WTC11 (cell line): ENCODE measurements around the gene BOK. TPM values are rescaled to one million over a fixed set of nuclear protein-coding genes. Genes with fewer than 3 reads are reported as not detected.

Experiments used
- ATAC-seq: fragments of 200-7000 bp; cut with Tn5 transposase; 2 replicates; pipeline ENCODE4 v1.10.0; 2021; ENCODE audit warnings: mild to moderate bottlenecking, moderate library complexity
- CTCF ChIA-PET: fragments of 300-600 bp; sonication (Branson Sonifier 250); formaldehyde crosslinking; loops from one replicate; lab custom pipeline; 2021; ENCODE audit warnings: antibody characterized with exemption; lab: Charles Lee
- POLR2A ChIA-PET: fragments of 350-600 bp; sonication (Branson Sonifier 250); formaldehyde crosslinking; loops from one replicate; lab custom pipeline; 2021; ENCODE audit warnings: antibody characterized with exemption; lab: Charles Lee
- DNase-seq: peaks from one replicate; pipeline ENCODE4 v3.0.0; 2021; ENCODE audit warnings: low spot score
- H3K27ac Mint-ChIP-seq: 2 replicates; pipeline ENCODE4 v1.8.0; 2021; ENCODE audit warnings: mixed read lengths
- H3K27me3 Mint-ChIP-seq: 2 replicates; pipeline ENCODE4 v1.8.0; 2021; ENCODE audit warnings: low read depth, mild to moderate bottlenecking, moderate library complexity, mixed read lengths
- H3K36me3 Mint-ChIP-seq: 2 replicates; pipeline ENCODE4 v1.8.0; 2021; ENCODE audit warnings: mixed read lengths
- H3K4me1 Mint-ChIP-seq: 2 replicates; pipeline ENCODE4 v1.8.0; 2022; ENCODE audit warnings: mixed read lengths
- H3K4me3 Mint-ChIP-seq: 2 replicates; pipeline ENCODE4 v1.8.0; 2021; ENCODE audit warnings: mild to moderate bottlenecking, moderate library complexity, mixed read lengths
- H3K9me3 Mint-ChIP-seq: 2 replicates; pipeline ENCODE4 v1.8.0; 2021; ENCODE audit warnings: mixed read lengths
- AFF4 ChIP-seq: sonication (generic); formaldehyde crosslinking; IDR thresholded peaks from 2 replicates; pipeline ENCODE4 v1.8.1; 2023; ENCODE audit warnings: mild to moderate bottlenecking, missing genetic modification reagents, borderline replicate concordance
- AR ChIP-seq: fragments of 250-450 bp; sonication (Bioruptor Pico); IDR thresholded peaks from 2 replicates; pipeline ENCODE4 v1.9.0; 2021; ENCODE audit warnings: mild to moderate bottlenecking
- CBFB ChIP-seq: sonication (generic); formaldehyde crosslinking; IDR thresholded peaks from 2 replicates; pipeline ENCODE4 v1.8.1; 2022; ENCODE audit warnings: mild to moderate bottlenecking, low read depth, missing genetic modification reagents
- E2F4 ChIP-seq: sonication (generic); formaldehyde crosslinking; IDR thresholded peaks from 2 replicates; pipeline ENCODE4 v1.8.1; 2022; ENCODE audit warnings: low read depth, mild to moderate bottlenecking, moderate library complexity, missing genetic modification reagents, borderline replicate concordance
- E2F5 ChIP-seq: sonication (generic); formaldehyde crosslinking; IDR thresholded peaks from 2 replicates; pipeline ENCODE4 v1.8.1; 2022; ENCODE audit warnings: mild to moderate bottlenecking, moderate library complexity, missing genetic modification reagents
- FOXK1 ChIP-seq: sonication (generic); formaldehyde crosslinking; IDR thresholded peaks from 2 replicates; pipeline ENCODE4 v1.8.0; 2022; ENCODE audit warnings: mild to moderate bottlenecking, moderate library complexity, missing genetic modification reagents
- GABPB1 ChIP-seq: sonication (generic); formaldehyde crosslinking; IDR thresholded peaks from 2 replicates; pipeline ENCODE4 v1.8.1; 2023; ENCODE audit warnings: mild to moderate bottlenecking, missing genetic modification reagents
- GTF2I ChIP-seq: fragments of 250-450 bp; sonication (Bioruptor Pico); conservative IDR thresholded peaks from 2 replicates; pipeline ENCODE4 v1.4.0; 2021; ENCODE audit warnings: mild to moderate bottlenecking
- KAT7 ChIP-seq: sonication (generic); formaldehyde crosslinking; IDR thresholded peaks from 2 replicates; pipeline ENCODE4 v1.8.1; 2023; ENCODE audit warnings: missing genetic modification reagents, mild to moderate bottlenecking, borderline replicate concordance
- MYBL2 ChIP-seq: sonication (generic); formaldehyde crosslinking; IDR thresholded peaks from 2 replicates; pipeline ENCODE4 v1.8.1; 2023; ENCODE audit warnings: mild to moderate bottlenecking, moderate library complexity, missing genetic modification reagents
- NFYB ChIP-seq: sonication (generic); formaldehyde crosslinking; conservative IDR thresholded peaks from 2 replicates; pipeline ENCODE4 v1.8.0; 2022; ENCODE audit warnings: low read depth, missing genetic modification reagents
- NR1H2 ChIP-seq: sonication (generic); formaldehyde crosslinking; IDR thresholded peaks from 2 replicates; pipeline ENCODE4 v1.9.0; 2021; ENCODE audit warnings: mild to moderate bottlenecking, moderate library complexity, missing genetic modification reagents
- SMAD3 ChIP-seq: sonication (generic); formaldehyde crosslinking; IDR thresholded peaks from 2 replicates; pipeline ENCODE4 v1.8.0; 2022; ENCODE audit warnings: missing genetic modification reagents, mild to moderate bottlenecking, borderline replicate concordance
- SP1 ChIP-seq: sonication (generic); formaldehyde crosslinking; conservative IDR thresholded peaks from 2 replicates; pipeline ENCODE4 v1.8.1; 2022; ENCODE audit warnings: missing genetic modification reagents
- TP53 ChIP-seq: sonication (generic); formaldehyde crosslinking; IDR thresholded peaks from 2 replicates; pipeline ENCODE4 v1.8.1; 2023; ENCODE audit warnings: mild to moderate bottlenecking, missing genetic modification reagents
- ZBTB21 ChIP-seq: sonication (generic); formaldehyde crosslinking; IDR thresholded peaks from 2 replicates; pipeline ENCODE4 v1.8.1; 2023; ENCODE audit warnings: mild to moderate bottlenecking, missing genetic modification reagents, borderline replicate concordance
- ZNF138 ChIP-seq: sonication (generic); formaldehyde crosslinking; conservative IDR thresholded peaks from 2 replicates; pipeline ENCODE4 v1.8.1; 2022; ENCODE audit warnings: mild to moderate bottlenecking, moderate library complexity, missing genetic modification reagents
- ZNF396 ChIP-seq: fragments of 250-450 bp; sonication (Bioruptor Pico); IDR thresholded peaks from 2 replicates; pipeline ENCODE4 v1.8.0; 2021; ENCODE audit warnings: mild to moderate bottlenecking, moderate library complexity, borderline replicate concordance
- total RNA-seq: library from RNA; stranded (reverse); gene quantifications from 3 replicates; pipeline ENCODE4 v1.2.3, GENCODE V29; 2021

Gene BOK
- total RNA-seq, 1 experiment from 2014 or later = 39.4 TPM

- H3K27ac Mint-ChIP-seq = no peak overlapping the region
- H3K36me3 Mint-ChIP-seq = peaks cover 10% of the 10 kb centered on the region
- H3K27me3 Mint-ChIP-seq = peaks cover 7% of the 10 kb centered on the region; the same call in 1 of the 2 replicates
- no peak for ATAC-seq
- H3K4me1 Mint-ChIP-seq = no peaks in the 10 kb centered on the region
- TF ChIP-seq GABPB1 (CRISPR knock-in tag) (no peak), KAT7 (no peak), AR (CRISPR knock-in tag) (no peak), NR1H2 (CRISPR knock-in tag) (no peak), E2F4 (CRISPR knock-in tag) (no peak), ZNF138 (no peak)
- no peak for DNase-seq
- H3K4me3 Mint-ChIP-seq = no peak overlapping the region
- POLR2A ChIA-PET = no interaction called here
- CTCF ChIA-PET = no interaction called here
- peaks cover 12% of the 10 kb centered on the region for H3K9me3 Mint-ChIP-seq
Measured at GRCh38 chr2:241530571-241530970, 28.0 kb upstream of the BOK start.

- no peaks in the 10 kb centered on the region for H3K4me1 Mint-ChIP-seq
- no peak for DNase-seq
- no peak overlapping the region for H3K27ac Mint-ChIP-seq
- no peak for TF ChIP-seq SMAD3 (CRISPR knock-in tag)
- ChIA-PET POLR2A (no interaction called here), CTCF (no interaction called here)
- H3K4me3 Mint-ChIP-seq = no peak overlapping the region
- peaks cover 5% of the 10 kb centered on the region; the same call in 1 of the 2 replicates for H3K27me3 Mint-ChIP-seq
- no peak for ATAC-seq
- peaks cover 6% of the 10 kb centered on the region for H3K9me3 Mint-ChIP-seq
- H3K36me3 Mint-ChIP-seq = peaks cover 4% of the 10 kb centered on the region
Measured at GRCh38 chr2:241531161-241531722, 27.3 kb upstream of the BOK start.

- DNase-seq = no peak
- TF ChIP-seq E2F5 = no peak
- TF ChIP-seq AR (CRISPR knock-in tag) = no peak
- TF ChIP-seq SP1 (CRISPR knock-in tag) = no peak
- no peak for TF ChIP-seq CBFB (CRISPR knock-in tag)
- no peak for TF ChIP-seq NR1H2 (CRISPR knock-in tag)
- TF ChIP-seq SMAD3 (CRISPR knock-in tag) = no peak
- no peak for TF ChIP-seq TP53 (CRISPR knock-in tag)
- TF ChIP-seq GTF2I (CRISPR knock-in tag) = no peak
- no peak for TF ChIP-seq FOXK1 (CRISPR knock-in tag)
- TF ChIP-seq NFYB (CRISPR knock-in tag) = no peak
- no peak for TF ChIP-seq ZNF396 (CRISPR knock-in tag)
- no peak for TF ChIP-seq AFF4
- TF ChIP-seq ZBTB21 (CRISPR knock-in tag) = no peak
- TF ChIP-seq MYBL2 (CRISPR knock-in tag) = no peak
- no peak overlapping the region for H3K27ac Mint-ChIP-seq
- H3K36me3 Mint-ChIP-seq = no peaks in the 10 kb centered on the region
- no peaks in the 10 kb centered on the region for H3K9me3 Mint-ChIP-seq
- CTCF ChIA-PET = no interaction called here
- H3K4me3 Mint-ChIP-seq = no peak overlapping the region
- H3K27me3 Mint-ChIP-seq = peaks cover 2% of the 10 kb centered on the region; the same call in 1 of the 2 replicates
- ATAC-seq = no peak
- H3K4me1 Mint-ChIP-seq = no peaks in the 10 kb centered on the region
- POLR2A ChIA-PET = no interaction called here
Measured at GRCh38 chr2:241532168-241532567, 26.4 kb upstream of the BOK start.
